GM18520 (cell line): ENCODE results near the gene HAPSTR1.
"Not testable (repeated sequence)": the region's sequence is repeated elsewhere in the genome, so short reads cannot be mapped to it uniquely, and the experiment has no call there.

Experiments used
- ATAC-seq: cut with Tn5 transposase; IDR thresholded peaks from one replicate; pipeline ENCODE4 v1.9.1; 2021; ENCODE audit not compliant: unreplicated experiment

Gene HAPSTR1, protein sequence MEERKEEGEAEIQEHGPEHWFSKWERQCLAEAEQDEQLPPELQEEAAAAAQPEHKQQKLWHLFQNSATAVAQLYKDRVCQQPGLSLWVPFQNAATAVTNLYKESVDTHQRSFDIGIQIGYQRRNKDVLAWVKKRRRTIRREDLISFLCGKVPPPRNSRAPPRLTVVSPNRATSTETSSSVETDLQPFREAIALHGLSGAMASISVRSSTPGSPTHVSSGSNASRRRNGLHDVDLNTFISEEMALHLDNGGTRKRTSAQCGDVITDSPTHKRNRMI

DNA sequence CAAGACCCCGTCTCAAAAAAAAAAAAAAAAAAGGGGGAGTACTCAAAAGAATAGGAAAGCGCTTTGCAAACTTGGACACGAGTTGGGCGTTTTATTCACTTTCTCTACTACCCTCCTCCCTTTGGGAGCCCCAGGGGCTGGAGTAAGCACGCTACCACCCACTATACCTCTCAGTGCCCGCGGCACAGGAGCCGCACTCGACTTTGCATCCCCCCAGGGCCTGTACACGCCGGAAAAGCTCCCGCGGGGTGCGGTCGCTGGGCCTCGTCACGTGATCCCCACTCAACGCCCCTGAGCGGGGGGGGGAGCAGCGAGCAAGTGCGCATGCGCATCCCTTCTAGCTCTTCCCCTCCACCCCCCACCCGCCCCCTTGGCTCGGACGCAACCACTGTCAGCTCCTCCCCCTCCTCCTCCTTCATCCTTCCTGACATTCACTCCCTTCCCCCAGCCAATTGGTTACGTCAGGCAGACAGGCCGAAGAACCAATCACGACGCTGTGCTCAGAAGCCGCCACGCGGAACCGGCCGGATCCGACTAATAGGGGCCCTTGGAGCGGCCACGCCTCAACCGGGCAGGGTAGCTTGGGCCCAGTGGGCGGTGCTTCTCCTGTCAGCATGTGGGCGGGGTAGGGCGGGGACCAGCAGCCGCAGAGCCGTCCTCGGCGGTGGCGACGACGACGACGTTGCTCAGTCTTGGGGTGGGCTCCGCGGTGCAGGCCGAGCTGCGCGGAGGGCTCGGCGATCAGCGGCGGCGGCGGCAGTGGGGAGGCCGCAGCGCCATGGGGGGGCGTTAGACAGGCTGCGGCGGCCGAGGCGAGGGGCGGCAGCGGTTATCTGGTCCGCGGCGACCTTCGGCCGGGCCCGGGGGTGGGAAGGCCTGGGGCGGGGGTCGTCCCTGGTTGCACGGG is at the start of gene HAPSTR1:
Gene HAPSTR1 (plus strand): TSS at position 685 of the 907 bp plus-strand sequence. CDS start 401 bp downstream, outside the sequence.
- peak; percentile 85 for ATAC-seq

DNA sequence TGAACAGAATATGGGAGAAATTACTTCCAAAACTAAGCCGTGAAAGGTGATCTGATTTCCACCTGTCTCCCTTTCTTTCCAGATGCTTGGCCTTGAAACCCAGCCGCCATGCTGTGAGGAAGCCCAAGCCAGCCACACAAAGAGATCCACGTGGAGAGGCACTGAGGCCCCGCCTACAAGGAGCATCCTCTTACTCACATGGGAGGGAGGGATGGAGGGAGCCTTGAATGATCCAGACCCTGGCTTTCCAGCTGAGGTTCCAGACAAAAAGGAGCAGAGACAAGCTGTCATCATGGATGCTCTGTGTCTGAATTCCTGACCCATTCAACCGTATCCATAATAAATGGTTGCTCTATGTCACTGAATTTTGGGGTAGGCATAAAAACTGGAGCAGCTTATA is 48.9 kb upstream of the HAPSTR1 start:
- ATAC-seq = no peak

DNA sequence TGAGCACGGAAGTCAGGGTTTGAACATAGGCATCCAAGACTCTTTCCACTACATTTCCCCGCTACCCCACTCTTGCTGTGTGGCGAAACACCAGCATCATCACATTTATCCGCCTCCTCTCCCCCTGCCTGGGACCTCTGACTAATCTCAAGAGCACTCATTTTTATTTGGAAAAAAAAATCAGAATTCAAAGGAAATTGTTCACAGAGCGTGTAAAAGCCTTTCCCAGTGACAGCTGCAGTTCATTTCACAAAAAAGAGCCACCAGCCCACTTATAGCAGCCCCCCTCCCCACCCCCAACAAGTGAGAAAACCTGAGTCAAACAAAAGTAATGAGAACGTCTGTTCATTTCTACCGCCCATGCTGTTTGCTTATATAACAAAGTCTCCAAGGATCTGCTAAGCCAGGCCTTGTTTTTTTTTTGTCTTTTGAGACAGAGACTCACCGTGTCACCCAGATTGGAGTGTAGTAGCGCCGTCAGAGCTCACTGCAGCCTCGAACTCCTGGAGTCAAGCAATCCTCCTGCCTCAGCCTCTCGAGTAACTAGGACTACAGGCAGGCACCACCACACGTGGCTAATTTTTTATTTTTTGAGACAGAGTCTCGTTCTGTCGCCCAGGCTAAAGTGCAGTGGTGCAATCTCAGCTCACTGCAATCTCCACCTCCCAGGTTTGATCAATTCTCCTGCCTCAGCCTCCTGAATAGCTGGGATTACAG is 48.3 kb upstream of the HAPSTR1 start:
- no peak for ATAC-seq

DNA sequence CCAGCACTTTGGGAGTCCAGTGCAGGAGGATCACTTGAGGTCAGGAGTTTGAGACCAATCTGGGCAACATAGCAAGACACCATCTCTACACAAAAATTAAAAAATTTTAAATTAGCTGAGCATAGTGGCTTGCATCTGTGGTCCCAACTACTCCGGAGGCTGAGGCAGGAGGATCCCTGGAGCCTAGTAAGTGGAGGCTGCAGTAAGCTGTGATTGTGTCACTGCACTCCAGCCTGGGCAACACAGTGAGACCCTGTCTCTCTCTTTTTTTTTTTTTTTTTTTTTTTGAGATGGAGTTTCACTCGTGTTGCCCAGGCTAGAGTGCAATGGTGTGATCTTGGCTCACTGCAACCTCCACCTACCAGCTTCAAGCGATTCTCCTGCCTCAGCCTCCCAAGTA is 45.9 kb upstream of the HAPSTR1 start:
- not testable (repeated sequence) for ATAC-seq

DNA sequence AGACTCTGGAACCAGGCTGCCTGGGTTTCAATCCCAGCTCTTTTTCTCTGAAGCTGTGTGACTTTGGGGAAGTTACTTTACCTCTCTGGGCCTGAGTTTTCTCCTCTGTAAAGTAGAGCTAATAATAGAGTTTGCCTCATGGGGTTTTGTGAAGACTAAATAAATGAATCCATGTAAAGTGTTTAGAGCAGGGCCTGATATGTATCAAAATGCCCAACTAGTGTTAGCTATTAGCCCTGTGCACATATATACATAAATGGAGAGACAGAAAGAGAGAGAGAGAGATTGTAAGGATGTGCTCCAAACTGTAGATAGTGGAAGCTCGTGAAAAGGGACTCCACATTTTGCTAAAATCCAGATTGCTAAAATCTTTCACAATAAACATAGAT is 44.8 kb upstream of the HAPSTR1 start:
- ATAC-seq = no peak

DNA sequence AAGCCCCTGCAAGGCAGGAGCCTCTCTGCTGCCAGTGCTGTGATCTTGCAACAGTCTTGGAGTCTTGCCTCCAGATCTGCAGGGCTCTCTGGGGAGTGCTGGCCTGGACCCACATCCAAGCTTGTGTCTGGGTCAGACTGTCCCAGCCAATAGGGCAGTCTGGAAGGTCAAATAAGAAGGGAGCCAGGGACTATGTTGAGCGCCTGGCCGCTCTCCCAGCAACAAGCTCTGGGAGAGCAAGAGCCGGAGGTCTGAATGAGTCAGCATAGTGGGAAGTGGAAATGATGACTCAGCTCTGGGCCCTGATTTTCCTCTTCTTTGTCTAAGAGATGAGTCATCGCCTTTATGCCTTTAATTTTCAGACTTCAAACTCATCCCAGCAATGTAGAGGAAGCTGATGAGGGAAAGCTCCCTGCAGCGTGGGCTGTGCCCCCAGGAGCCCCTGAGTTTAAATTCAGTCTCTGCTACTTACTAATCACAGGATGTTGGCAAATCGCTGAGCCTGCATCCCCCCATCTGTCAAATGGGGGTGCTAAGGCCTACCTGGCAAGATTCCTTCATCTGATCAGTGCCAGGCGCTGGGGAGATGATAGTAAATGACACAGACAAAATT is 43.6 kb upstream of the HAPSTR1 start:
- ATAC-seq = peak; percentile 53

DNA sequence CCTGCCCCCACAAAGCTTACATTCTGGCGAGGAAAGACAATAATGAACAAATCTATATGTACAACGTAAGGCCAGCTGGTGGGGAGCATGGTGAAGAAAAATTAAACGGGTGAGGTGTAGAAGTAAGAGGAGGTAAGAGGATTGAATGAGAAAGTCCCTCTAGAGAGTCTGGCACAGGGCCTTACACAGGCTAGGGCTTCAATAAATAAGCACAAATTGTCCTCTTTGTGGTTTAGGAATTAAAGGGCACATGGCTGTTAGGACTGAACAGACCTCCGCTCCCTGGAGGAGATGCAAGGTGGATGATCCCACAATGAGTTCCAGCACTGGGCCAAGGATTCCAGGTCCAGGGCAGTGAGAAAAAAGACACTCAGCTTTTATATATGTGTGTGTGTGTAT is 43.1 kb upstream of the HAPSTR1 start:
- ATAC-seq = no peak

DNA sequence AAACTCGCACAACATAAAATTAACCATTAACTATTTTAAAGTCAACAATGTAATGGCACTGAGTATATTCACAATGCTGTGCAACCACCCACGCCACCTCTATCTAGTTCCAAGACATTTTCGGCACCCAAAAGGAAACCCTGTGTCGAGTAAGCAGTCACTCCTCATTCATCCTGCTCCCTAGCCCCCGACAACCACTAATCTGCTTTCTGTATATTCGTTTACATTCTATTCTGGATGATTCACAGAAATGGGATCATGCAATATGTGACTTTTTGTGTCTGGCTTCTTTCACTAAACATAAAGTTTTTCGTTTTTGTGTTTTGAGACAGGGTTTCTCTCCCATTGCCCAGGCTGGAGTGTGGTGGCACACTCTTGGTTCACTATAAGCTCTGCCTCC is 42.2 kb upstream of the HAPSTR1 start:
- ATAC-seq = no peak

DNA sequence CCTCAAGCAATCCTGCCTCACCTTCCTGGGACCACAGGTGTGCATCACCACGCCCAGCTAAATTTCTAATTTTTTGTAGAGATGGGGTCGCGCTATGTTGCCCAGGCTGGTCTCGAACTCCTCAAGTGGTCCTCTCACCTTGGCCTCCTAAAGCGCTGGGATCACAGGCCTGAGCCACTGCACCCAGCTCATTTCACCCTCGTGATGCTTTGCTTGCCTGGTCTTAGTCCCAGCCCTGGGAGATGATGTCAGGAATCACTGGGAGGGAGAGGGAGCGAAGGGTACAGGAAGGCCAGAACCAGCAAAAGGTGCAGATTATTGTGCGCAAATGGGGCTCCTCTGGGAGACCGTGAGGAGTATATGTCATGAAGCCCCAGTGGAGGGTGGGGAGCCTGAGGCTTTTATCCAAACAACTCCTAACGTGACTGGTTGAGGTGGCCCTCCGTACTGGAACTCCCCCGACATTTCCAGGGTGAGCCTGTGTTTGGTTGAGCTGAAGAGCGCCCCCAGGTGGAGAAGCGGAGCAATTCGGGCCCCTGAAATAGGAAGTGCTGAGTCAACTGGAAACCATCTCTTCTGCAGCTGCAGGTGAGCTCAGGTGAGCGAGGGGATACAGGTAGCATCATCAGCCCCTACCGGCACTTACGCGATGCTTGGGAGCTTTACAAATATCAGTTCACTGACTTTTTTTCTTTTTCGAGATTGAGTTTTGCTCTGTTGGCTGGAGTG is 41.2 kb upstream of the HAPSTR1 start:
- no peak for ATAC-seq

DNA sequence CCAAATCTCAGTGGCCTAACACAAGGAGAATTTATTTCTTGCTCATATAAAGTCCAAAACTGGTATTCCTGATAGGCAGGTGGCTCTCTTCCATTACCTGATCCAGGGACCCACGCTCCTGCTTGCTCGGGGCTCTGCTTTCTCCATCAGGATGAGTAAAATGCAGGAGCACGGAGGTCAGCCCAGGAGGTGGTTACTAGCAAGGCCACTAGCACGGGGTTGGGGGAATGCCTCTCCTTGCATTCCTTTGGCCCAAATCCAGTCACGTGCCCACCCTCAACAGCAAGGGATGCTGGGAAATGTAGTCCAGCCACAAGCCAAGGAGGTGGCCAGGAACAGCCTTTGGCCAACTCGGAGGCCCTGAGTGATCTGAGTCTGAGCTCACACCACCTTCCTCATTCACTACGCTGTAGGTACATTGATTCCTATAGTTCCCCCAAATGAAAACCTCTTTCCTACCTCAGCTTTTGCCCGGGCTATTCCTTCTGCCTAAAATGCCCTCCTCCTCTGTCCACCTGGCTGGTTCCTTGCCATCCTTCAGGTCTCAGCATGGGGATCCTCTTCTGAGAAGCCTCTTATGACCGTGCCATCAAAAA is 38.3 kb upstream of the HAPSTR1 start:
- no peak for ATAC-seq

DNA sequence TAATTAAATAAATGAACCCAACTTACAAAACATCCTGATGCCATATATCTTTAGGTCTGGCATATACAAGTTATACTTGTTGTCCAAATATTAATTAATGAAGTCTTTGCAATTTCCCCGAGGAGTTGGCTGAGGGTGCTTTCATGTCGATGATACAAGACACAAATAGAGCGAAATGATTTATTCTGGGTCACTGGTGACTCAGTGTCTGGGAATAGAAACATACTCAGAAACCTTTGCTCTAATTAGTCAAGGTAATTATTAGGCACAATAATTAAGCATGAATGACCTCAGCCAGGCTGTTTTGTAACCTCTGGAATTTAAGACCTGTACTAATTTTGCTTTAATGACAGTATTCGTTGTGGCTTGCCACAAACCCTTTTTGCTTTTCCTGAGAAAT is 37.0 kb upstream of the HAPSTR1 start:
- ATAC-seq = no peak

DNA sequence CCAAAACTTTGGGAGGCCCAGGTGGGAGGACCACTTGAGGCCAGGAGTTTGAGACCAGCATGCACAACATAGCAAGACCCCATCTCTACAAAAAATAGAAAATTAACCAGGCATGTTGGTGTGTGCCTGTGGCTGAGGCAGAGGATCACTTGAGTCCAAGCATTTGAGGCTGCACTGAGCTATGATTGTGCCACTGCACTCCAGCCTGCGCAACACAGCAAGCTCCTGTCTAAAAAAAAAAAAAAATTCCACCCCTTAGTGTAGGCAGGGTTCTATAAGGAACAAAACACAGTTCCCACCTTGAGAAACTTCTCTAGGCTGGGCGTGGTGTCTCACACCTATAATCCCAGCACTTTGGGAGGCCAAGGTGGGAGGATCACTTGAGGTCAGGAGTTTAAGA is 36.3 kb upstream of the HAPSTR1 start:
- ATAC-seq = no peak

DNA sequence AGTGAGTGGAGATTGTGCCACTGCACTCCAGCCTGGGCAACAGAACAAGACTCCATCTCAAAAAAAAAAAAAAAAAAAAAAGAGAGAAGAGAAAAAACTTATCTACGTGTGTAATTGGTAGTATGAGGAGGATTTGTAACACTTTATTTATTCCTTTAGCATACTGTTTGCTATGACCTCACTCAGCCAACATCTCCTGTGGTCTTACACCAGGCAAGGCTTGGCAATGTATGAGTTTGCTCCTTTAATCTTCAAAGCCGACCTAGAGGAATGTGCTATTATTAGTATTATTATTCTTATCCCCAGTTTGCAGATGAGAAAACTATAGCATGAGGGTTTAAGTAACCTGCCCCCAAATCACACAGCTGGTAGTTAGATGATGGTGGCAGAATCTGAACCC is 35.8 kb upstream of the HAPSTR1 start:
- ATAC-seq = no peak

DNA sequence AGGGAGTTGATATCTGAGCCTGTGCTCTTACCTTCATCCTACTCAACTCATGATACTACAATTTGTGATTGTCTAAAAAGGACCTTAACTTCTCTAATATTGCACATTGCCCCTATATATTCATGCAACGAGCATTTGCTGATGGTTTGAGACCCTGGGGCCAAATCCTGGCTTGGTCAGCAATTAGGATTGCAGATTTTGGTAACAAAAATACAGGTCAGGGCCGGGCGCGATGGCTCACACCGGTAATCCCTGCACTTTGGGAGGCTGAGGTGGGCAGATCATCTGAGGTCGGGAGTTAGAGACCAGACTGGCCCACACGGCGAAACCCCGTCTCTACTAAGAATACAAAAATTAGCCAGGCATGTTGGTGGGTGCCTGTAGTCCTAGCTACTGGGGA is 35.4 kb upstream of the HAPSTR1 start:
- ATAC-seq = no peak

DNA sequence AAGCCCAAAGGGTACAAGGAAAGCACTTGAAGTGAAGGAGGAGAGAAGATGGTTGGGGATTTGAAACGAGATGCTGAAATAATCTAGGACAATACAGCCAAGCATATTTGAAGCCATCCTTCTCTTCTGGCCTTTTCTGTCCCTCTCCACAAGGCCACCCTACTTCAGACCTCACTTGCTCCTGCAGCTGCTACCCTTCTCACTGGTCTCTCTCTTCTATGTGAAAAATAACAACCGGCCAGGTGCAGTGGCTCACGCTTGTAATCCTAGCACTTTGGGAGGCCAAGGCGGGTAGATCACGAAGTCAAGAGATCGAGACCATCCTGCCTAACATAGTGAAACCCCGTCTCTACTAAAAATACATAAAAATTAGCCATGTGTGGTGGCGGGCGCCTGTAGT is 33.2 kb upstream of the HAPSTR1 start:
- no peak for ATAC-seq

DNA sequence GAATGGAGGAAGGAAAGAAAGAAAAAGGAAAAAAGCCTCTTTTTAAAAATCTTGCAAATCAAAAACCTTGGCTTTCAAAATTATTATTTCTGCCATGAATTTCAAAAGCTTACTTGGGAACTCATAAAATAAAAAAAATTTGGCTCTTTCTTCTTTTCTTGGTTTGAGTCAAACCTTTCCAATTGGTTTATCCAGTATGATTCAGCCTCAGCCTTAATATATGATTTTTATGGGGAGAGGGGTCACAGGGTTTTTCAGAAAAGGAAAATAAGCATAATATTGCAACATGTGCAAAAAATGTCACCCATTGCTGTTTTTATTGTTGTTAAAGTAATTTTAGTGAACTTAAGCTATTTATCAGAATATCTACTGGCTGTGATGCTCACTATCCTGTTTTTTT is 31.2 kb upstream of the HAPSTR1 start:
- ATAC-seq = no peak

DNA sequence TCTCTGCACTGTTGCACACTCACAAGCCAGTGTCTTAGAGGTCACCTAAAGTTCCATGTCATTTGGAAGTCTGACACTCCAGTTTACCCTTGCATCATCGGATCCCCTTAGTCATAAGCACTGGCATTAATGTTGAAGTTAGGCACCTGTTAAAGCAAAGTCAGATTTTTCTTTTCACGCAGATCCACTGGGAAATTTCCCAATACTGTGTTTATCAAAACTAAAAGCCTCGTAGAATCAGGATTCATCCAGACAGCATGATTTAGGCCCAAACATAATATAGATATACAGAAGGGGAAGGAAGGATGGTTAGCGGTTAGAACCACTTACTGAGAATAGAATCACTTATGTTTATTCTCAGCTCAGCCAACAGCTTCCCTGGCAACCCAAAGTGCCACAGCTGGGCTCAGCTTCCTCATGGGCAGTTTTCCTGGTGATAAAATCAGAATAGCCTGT is 30.1 kb upstream of the HAPSTR1 start:
- ATAC-seq = no peak

DNA sequence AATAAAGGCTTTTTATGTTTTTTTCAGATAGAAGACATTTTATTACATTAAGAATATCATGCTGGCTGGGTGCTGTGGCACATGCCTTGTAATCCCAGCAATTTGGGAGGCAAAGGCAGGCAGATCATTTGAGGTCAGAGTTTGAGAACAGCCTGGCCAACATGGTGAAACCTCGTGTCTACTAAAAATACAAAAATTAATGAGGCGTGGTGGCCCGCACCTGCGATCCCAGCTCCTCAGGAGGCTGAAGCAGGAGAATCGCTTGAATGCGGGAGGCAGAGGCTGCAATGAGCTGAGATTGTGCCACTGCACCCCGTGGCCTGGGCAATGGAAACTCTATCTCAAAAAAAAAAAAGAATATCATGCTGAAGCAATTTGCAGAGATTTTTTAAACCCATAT is 29.1 kb upstream of the HAPSTR1 start:
- ATAC-seq = no peak

DNA sequence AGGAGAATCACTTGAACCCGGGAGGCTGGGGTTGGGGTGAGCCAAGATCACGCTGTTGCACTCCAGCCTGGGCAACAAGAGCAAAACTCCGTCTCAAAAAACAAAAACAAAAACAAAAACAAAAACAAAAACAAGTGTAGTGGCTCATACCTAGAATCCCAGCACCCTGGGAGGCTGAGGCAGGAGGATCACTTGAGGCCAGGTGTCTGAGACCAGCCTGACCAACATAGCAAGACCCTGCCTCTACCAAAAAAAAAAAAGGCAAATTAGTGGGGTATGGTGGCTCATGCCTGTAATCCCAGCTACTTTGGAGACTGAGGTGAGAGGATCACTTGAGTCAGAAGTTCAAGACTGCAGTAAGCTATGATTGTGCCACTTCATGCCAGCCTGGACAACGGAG is 26.4 kb upstream of the HAPSTR1 start:
- ATAC-seq = no peak

DNA sequence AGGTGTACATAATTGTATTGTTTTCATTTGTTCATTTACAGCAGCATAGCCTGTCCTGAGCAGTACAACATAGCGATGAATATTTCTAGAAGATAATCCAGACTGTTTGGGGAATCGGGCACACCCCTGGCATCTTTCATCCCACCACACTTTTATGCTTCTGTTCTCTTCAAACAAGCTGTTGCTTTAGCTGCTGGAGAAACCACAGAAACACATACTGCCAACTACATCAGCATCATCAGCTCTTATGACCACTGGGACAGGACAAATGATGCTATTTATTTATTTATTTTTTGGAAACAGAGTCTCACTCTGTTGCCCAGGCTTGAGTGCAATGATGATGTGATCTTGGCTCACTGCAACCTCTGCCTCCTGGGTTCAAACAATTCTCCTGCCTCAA is 22.6 kb upstream of the HAPSTR1 start:
- ATAC-seq = no peak
